Measurements from ENCODE around the gene RAB44. TPM values are rescaled to one million over a fixed set of nuclear protein-coding genes. Genes with fewer than 3 reads are reported as not detected.

The RAB44 gene
- total RNA-seq, 4 donors from 2014 or later, result 0.30 to 1.0 (median 0.63) TPM

DNA sequence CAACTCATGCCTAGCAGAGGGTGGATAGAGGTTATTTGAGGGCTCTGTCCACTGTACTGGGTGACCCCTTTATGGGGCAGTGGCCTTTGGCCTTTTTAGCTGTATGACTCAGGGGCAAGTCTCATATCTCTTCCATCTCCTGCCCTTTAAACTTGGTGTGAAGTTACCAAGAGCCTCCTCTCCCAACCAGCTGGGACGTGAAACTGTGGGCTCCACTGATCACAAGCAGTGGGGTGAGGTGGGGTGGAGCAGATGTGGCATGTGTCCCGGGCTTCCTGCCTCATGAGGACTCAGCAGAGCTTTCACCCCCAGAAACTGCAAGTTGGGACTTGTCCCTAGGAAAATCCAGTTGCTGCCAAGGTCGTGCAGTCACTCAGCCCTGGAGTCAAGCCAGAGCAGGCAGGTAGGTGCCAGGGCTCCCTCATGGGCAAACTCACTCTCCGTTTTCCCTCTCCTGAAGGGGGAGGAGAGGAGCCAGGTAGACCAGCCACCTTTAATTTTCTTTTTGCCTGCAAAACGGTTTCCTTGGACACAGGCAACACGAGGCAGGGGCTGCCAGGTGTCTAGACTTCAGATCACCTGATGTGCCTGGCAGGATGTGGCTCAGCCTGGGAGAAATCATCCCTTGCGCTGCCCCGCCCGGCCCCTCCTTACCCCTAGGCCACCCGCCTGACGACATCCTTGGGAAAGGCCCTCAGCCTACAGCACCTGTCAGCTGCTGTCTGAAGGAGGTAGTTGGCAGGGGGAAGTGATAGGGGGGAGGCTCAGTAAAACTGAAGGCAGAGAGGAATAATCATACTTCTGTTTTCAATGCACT lies 15.1 kb upstream of the RAB44 start:
- 63 to 71% methylated on average over 11 of the region's 11 CpGs for WGBS, 2 donors
- peak overlapping the region in 3 of 4 donors; percentile 56 to 67 (median 58) for H3K27ac ChIP-seq
- H3K4me3 ChIP-seq, result no peak overlapping the region
- H3K9me3 ChIP-seq, result no peaks in the 10 kb centered on the region
- peaks cover 2 to 51% (median 24%) of the 10 kb centered on the region in 3 donors for H3K36me3 ChIP-seq
- DNase-seq (ENCODE audit: low spot score in 2 of 2), result no peak
- TF ChIP-seq, protein P1, sequence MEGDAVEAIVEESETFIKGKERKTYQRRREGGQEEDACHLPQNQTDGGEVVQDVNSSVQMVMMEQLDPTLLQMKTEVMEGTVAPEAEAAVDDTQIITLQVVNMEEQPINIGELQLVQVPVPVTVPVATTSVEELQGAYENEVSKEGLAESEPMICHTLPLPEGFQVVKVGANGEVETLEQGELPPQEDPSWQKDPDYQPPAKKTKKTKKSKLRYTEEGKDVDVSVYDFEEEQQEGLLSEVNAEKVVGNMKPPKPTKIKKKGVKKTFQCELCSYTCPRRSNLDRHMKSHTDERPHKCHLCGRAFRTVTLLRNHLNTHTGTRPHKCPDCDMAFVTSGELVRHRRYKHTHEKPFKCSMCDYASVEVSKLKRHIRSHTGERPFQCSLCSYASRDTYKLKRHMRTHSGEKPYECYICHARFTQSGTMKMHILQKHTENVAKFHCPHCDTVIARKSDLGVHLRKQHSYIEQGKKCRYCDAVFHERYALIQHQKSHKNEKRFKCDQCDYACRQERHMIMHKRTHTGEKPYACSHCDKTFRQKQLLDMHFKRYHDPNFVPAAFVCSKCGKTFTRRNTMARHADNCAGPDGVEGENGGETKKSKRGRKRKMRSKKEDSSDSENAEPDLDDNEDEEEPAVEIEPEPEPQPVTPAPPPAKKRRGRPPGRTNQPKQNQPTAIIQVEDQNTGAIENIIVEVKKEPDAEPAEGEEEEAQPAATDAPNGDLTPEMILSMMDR (IDR thresholded peaks at IDR 0.05), result no peak
- peak in 1 of 2 donors; percentile 5 for TF ChIP-seq EP300 (IDR thresholded peaks at IDR 0.05)
- peaks cover 0 to 41% (median 32%) of the 10 kb centered on the region in 4 donors for H3K4me1 ChIP-seq
- no peaks in the 10 kb centered on the region for H3K27me3 ChIP-seq

DNA sequence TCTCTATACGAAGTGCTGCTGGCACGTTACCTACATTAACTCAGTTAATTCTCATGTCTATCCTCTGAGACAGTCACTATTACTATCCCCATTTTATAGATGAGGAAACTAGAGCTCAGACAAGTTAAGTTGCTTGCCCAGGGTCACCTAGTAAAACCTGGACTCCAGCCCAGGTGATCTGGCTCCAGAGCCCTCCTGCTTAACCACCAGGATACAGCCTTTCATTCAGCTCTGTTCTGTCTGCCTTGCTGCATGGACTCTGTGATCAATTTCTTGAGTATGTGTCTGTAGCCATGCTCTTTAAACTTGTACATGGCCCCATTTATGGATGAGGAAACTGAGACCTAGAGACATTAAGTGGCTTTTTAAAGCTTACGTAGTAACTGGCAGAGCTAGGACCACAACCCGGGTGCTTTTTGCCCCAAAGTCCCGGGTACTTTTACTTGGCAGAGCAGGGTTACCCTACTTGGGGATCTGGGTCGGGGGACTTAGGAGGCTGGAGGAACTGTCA lies 14.4 kb upstream of the RAB44 start:
- no peaks in the 10 kb centered on the region for H3K27me3 ChIP-seq
- peak overlapping the region in 3 of 4 donors; percentile 20 to 67 (median 56) for H3K27ac ChIP-seq
- peaks cover 2 to 58% (median 24%) of the 10 kb centered on the region in 3 donors for H3K36me3 ChIP-seq
- no peak overlapping the region for H3K4me3 ChIP-seq
- 82 to 84% methylated on average over 6 of the region's 6 CpGs for WGBS, 2 donors
- TF ChIP-seq POLR2A (IDR thresholded peaks at IDR 0.05), result no peak
- TF ChIP-seq, protein P1 (IDR thresholded peaks at IDR 0.05), result no peak
- no peaks in the 10 kb centered on the region for H3K9me3 ChIP-seq
- H3K4me1 ChIP-seq, result peaks cover 0 to 34% (median 26%) of the 10 kb centered on the region in 4 donors
- DNase-seq (ENCODE audit: low spot score in 2 of 2), result no peak

DNA sequence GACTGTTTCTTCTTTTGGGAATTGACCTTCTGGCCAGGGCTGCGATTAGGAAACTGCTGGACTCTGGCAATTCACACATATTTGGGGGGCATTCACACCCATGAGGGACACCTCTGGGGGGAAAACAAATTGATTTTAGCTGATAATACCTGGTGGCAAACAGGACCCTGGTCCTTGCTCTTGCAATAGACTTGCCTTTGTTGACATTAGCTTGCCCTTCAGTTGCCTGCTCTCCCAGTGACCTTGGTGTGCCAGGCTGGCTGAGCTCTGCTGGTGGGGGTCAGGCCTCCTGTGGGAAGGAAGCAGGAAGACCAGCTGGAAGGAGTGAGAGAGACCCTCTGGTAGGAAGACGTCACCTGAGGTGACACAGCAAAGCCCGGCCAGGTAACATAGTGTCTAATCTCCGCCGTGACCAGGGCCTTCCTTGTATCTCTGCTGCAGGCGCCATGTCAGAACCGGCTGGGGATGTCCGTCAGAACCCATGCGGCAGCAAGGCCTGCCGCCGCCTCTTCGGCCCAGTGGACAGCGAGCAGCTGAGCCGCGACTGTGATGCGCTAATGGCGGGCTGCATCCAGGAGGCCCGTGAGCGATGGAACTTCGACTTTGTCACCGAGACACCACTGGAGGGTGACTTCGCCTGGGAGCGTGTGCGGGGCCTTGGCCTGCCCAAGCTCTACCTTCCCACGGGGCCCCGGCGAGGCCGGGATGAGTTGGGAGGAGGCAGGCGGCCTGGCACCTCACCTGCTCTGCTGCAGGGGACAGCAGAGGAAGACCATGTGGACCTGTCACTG lies 13.8 kb upstream of the RAB44 start:
- peaks cover 2 to 62% (median 24%) of the 10 kb centered on the region in 3 donors for H3K36me3 ChIP-seq
- TF ChIP-seq EP300 (IDR thresholded peaks at IDR 0.05) (no peak), POLR2A (IDR thresholded peaks at IDR 0.05) (no peak)
- TF ChIP-seq, protein P1 (IDR thresholded peaks at IDR 0.05), result no peak
- WGBS, 2 donors, result 92 to 93% methylated on average over 21 to 29 of the region's 29 CpGs
- H3K4me1 ChIP-seq, result peaks cover 0 to 32% (median 25%) of the 10 kb centered on the region in 4 donors
- H3K4me3 ChIP-seq, result no peak overlapping the region
- H3K27ac ChIP-seq, result peak overlapping the region in 1 of 4 donors; percentile 56
- H3K27me3 ChIP-seq, result no peaks in the 10 kb centered on the region
- no peak for DNase-seq (ENCODE audit: low spot score in 2 of 2)
- no peaks in the 10 kb centered on the region for H3K9me3 ChIP-seq

DNA sequence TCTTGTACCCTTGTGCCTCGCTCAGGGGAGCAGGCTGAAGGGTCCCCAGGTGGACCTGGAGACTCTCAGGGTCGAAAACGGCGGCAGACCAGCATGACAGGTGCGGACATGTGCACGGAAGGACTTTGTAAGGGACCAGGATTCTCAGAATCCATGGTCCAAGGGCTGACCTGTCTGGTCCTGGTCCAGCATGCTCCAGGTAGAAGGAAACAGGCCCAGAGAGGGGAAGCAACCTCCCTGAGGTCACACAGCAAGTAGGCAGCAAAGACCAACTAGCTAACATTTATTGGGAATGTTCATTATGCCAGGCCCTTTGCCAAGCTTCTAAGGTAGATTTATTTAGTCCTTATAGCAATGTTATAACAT lies 13.2 kb upstream of the RAB44 start:
- no peak for TF ChIP-seq POLR2A (IDR thresholded peaks at IDR 0.05)
- TF ChIP-seq EP300 (IDR thresholded peaks at IDR 0.05), result no peak
- TF ChIP-seq, protein P1 (IDR thresholded peaks at IDR 0.05), result no peak
- H3K9me3 ChIP-seq, result no peaks in the 10 kb centered on the region
- no peaks in the 10 kb centered on the region for H3K27me3 ChIP-seq
- peaks cover 2 to 62% (median 24%) of the 10 kb centered on the region in 3 donors for H3K36me3 ChIP-seq
- 96% methylated on average over 6 of the region's 6 CpGs for WGBS, 2 donors
- no peak overlapping the region for H3K27ac ChIP-seq
- no peak overlapping the region for H3K4me3 ChIP-seq
- peaks cover 0 to 32% (median 25%) of the 10 kb centered on the region in 4 donors for H3K4me1 ChIP-seq
- DNase-seq (ENCODE audit: low spot score in 2 of 2), result no peak

Measured in tibial nerve (tissue), 4 donors.